ENCODE measurements around the gene LHX5.
A peak's percentile ranks its signal among the peaks of the same experiment; 100 is the strongest.

LHX5 gene

DNA sequence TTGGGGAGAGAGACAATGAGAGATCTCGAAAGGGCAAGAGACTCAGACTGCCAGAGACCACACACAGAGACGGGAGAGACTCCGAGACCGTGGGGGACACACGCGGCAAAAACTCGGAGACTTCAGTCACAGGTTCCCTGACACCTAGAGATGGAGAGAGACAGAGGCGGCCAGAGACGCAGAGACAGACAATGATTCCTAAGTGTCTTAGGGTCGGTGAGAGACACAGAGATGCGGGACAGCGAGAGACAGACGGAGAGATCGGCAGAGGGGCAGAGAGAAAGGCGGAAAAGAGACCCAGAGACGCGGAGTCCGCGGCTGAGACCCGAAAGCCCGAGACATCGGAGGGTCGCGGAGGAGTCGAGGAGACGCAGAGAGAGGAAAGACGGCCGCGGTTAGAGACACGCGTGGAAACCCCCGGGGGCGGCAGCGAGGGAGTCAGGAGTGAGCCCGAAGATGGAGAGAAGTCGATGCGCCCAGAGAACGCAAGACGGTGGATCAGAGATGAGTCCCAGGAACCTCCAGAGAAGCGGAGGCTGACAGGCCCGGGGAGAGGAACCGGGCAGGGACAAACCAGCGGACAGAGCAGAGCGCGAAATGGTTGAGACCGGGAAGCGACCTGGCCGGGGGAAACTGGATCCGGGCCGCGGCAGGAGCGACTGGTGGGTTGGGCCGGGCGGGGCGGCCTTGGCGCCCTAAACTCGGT is 7.8 kb downstream of the LHX5 start:
- TF ChIP-seq, protein P1, sequence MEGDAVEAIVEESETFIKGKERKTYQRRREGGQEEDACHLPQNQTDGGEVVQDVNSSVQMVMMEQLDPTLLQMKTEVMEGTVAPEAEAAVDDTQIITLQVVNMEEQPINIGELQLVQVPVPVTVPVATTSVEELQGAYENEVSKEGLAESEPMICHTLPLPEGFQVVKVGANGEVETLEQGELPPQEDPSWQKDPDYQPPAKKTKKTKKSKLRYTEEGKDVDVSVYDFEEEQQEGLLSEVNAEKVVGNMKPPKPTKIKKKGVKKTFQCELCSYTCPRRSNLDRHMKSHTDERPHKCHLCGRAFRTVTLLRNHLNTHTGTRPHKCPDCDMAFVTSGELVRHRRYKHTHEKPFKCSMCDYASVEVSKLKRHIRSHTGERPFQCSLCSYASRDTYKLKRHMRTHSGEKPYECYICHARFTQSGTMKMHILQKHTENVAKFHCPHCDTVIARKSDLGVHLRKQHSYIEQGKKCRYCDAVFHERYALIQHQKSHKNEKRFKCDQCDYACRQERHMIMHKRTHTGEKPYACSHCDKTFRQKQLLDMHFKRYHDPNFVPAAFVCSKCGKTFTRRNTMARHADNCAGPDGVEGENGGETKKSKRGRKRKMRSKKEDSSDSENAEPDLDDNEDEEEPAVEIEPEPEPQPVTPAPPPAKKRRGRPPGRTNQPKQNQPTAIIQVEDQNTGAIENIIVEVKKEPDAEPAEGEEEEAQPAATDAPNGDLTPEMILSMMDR (IDR thresholded peaks at IDR 0.05), result no peak
- TF ChIP-seq ZFX (IDR thresholded peaks at IDR 0.05; ENCODE audit: borderline replicate concordance), result no peak
- H3K27ac ChIP-seq, result no peak overlapping the region

DNA sequence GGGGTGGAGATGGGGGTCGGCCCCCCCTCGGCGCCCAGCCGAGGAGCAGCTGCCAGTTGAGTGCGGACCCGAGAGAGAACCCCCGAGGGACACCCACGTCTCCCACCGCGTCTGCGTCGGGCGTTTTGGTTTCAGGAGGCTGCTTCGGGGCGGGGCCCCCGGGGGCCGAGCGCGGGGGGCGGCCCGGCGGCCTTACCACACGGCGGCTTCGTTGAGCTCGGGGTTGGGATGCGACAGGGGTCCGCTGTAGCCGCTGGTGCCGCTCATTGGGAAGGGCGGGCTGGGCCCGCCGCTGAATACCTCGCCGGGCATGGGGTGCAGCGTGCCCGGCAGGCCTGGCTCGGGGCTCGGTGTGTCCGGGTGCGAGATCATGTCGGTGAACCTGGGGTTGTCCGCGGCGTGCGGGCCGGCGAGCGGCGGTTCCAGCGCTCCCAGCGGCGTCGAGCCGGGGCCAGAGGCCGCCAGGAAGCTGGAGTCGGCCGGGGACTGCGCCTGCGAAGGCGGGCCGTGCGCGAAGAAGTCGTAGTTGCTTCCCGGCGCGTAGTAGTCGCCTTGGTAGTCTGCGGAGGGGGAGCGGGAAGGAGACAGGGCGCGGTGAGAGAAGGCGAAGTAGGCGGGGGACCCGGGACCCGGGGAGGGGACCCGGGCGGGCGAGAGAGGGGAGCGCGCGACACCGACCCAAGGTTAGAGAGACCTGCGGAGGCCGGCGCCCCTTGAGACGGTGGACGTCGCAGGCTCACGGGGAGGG is 8.5 kb downstream of the LHX5 start:
- no peak for TF ChIP-seq ZFX (IDR thresholded peaks at IDR 0.05; ENCODE audit: borderline replicate concordance)
- TF ChIP-seq, protein P1 (IDR thresholded peaks at IDR 0.05), result no peak
- no peak overlapping the region for H3K27ac ChIP-seq

DNA sequence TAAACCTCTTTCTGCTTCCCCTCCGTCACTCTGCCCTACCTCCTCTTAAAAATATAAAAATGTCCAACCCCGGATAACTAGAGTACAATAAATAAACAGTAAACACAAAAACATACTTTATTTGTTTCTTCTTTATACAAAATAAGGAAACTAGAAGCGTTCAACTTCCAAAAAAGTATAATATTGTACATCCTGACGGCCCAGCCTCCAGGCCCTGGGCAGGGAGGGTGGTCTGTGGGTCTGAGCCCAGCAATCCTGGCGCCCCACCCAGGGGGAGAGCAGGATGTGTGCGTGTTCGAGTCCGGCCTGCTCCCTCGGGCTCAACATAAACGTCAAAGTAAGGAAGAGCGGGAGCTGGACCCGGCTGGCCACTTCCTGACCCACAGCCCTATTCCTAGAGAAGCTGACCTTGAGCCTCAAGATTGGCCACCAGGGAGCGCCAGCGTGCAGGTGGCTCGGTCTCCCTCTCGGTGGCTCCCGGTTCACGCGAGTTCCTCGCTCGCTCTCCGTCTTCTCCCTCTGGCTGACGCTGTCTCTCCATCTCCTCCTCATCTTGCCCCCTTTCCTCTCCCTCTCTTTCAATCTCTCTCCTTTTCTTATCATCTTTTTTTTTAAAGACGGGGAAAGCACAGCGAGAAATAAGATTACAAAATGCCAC is 9.4 kb downstream of the LHX5 start:
- TF ChIP-seq ZFX (IDR thresholded peaks at IDR 0.05; ENCODE audit: borderline replicate concordance), result no peak
- TF ChIP-seq, protein P1 (IDR thresholded peaks at IDR 0.05), result peak; percentile 99
- no peak overlapping the region for H3K27ac ChIP-seq

DNA sequence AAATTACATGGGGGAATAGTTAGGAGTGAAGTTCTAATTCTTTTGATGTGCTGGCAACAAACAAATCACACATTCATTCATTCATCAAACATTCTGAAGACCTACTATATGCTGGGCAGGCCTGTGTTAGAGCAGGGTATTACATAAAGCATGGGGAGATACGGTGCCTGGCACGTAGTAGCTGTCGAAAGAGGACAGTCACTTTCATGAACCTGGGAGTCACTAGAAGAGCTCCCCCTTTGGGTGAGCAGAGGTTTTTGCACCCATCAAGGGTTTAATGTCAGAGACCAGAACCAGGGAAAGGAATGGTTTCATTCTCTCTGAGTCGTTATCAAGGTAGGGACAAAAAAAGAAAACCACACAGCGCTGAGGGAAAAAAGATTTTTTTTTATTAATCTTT is 10.0 kb downstream of the LHX5 start:
- H3K27ac ChIP-seq, result no peak overlapping the region
- TF ChIP-seq, protein P1 (IDR thresholded peaks at IDR 0.05), result no peak
- no peak for TF ChIP-seq ZFX (IDR thresholded peaks at IDR 0.05; ENCODE audit: borderline replicate concordance)

DNA sequence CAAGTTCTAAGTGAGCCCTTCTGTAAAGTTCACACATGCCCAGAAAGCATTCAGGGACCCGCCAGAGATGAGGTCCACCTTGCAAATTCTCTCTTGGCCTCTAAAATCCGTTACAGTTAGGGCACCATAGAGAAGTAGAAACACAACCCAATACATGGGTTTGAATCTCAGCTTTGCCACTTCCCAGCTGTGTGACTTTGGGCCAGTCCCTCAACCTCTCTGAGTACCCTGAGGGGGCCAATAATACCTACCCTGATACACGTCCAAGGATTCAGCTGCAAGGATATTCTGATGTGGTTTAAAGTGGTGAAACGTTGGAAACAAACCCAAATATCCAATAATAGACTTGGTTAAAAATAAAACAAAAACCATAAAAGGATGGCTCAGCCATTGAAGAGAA is 11.7 kb downstream of the LHX5 start:
- no peak overlapping the region for H3K27ac ChIP-seq
- TF ChIP-seq, protein P1 (IDR thresholded peaks at IDR 0.05), result no peak
- no peak for TF ChIP-seq ZFX (IDR thresholded peaks at IDR 0.05; ENCODE audit: borderline replicate concordance)

DNA sequence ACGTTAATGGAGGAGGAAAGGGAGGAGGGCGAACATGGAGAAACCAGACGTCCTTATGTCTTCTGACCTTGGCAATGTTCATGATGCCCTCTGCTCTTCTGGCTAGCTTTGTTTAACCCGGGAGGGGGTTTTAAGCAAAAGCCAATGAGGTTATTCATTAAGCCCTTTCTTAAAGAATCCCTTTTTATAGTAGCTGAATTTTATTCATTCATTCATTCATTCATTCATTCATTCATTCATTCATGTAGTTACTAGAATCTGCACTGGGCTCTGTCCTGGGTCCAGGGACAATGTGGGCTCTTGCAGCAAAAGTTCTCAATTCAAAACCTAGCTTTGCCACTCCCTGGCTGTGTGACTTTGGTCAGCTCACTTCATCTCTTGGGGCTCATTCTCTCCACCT is 14.0 kb downstream of the LHX5 start:
- TF ChIP-seq, protein P1 (IDR thresholded peaks at IDR 0.05), result no peak
- TF ChIP-seq ZFX (IDR thresholded peaks at IDR 0.05; ENCODE audit: borderline replicate concordance), result no peak
- no peak overlapping the region for H3K27ac ChIP-seq

DNA sequence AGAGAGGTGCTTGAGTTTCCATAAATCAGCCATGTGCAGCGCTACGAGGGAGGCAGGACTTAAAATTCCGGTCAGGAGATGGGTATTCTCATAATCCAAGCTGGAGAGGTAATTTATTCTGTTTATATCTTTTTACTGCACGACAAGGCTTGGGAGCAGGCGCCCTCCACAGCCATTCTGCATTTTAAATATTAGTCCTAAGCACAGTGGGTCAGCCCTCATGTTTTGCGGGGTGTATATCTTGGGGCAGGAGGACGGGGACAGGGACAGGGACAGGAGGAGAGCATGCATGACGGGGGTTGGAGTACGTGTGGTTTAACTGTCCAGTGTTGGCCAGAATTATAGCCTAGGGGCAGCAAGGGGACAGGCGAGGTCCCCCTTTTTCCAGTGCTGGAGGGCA is 14.5 kb downstream of the LHX5 start:
- TF ChIP-seq ZFX (IDR thresholded peaks at IDR 0.05; ENCODE audit: borderline replicate concordance), result no peak
- TF ChIP-seq, protein P1 (IDR thresholded peaks at IDR 0.05), result no peak
- H3K27ac ChIP-seq, result no peak overlapping the region
